Hepatocyte (in vitro differentiated cells): ENCODE data around the gene ZNF598.

ENCODE experiments used
- CTCF ChIP-seq: fragments of 200-600 bp; sonication (generic); IDR thresholded peaks from 2 replicates; pipeline ENCODE4 v1.5.1; 2016; ENCODE audit warnings: antibody characterized with exemption, mild to moderate bottlenecking; ENCODE audit not compliant: poor library complexity
- EZH2 ChIP-seq: fragments of 200-600 bp; sonication (generic); IDR thresholded peaks from 2 replicates; pipeline ENCODE4 v1.6.1; 2016; ENCODE audit warnings: antibody characterized with exemption, mild to moderate bottlenecking, borderline replicate concordance
- EZH2phosphoT487 ChIP-seq: fragments of 200-600 bp; sonication (generic); IDR thresholded peaks from one replicate; pipeline ENCODE4 v1.6.1; 2018; ENCODE audit warnings: antibody characterized with exemption, mild to moderate bottlenecking, low read depth, moderate library complexity; ENCODE audit not compliant: unreplicated experiment, severe bottlenecking

DNA sequence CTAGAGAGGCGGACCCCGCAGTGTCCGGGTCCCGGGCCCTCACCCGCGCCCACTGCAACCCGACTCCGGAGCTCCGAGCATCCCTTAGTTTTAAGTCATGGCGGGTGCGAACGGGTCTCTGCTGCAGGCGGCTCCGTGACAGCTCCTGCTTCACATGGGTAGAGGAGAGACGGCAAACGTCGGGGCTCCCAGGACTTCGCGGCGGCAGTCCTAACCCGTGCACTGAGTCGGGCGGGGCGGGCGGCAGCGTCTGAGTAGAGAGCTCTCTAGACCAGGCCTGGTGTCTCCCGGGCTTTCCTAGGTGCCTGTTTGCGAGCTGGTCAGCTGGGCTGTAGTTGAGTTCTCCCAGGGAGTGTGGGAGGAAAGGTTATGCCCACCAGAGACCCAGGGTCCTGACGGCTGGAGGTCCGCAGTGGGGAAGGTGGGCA, 38.5 kb upstream of the ZNF598 start:
- TF ChIP-seq CTCF, result no peak
- TF ChIP-seq EZH2phosphoT487, result no peak
- TF ChIP-seq EZH2, result no peak
